SK-N-DZ (cell line): ENCODE results near the gene CD4.

Source experiments
- DNase-seq: peaks from one replicate; pipeline ENCODE4 v3.0.0-alpha.2; 2015; ENCODE audit warnings: low spot score

The CD4 gene

GRCh38 chr12:6827982-6828780, 38.9 kb downstream of the CD4 start, which contains the start of gene P3H3:
P3H3 (plus strand) TSS chr12:6828407; CDS start chr12:6828441, 34 bp downstream.
- DNase-seq, result peak; percentile 81

GRCh38 chr12:6828781-6829535, 39.6 kb downstream of the CD4 start:
- DNase-seq, result no peak

- peak; percentile 75 for DNase-seq
Measured at GRCh38 chr12:6829536-6830220, 40.4 kb downstream of the CD4 start.

GRCh38 chr12:6830286-6830890, 41.1 kb downstream of the CD4 start:
- no peak for DNase-seq

- no peak for DNase-seq
Measured at GRCh38 chr12:6830999-6831398, 41.7 kb downstream of the CD4 start.

GRCh38 chr12:6831450-6831995, 42.2 kb downstream of the CD4 start:
- DNase-seq, result no peak

GRCh38 chr12:6832125-6832524, 42.8 kb downstream of the CD4 start:
- DNase-seq, result no peak

GRCh38 chr12:6833189-6833890, 44.0 kb downstream of the CD4 start:
- DNase-seq, result no peak

- no peak for DNase-seq
Measured at GRCh38 chr12:6834254-6834653, 44.9 kb downstream of the CD4 start.

GRCh38 chr12:6834873-6835272, 45.5 kb downstream of the CD4 start:
- no peak for DNase-seq

GRCh38 chr12:6836851-6837250, 47.5 kb downstream of the CD4 start:
- no peak for DNase-seq

GRCh38 chr12:6837370-6838060, 48.2 kb downstream of the CD4 start:
- DNase-seq, result no peak

GRCh38 chr12:6838854-6839253, 49.5 kb downstream of the CD4 start:
- no peak for DNase-seq

- peak; percentile 90 for DNase-seq
Measured at GRCh38 chr12:6839482-6840201, 50.3 kb downstream of the CD4 start.

- no peak for DNase-seq
Measured at GRCh38 chr12:6840330-6840729, 51.0 kb downstream of the CD4 start.

GRCh38 chr12:6840761-6841515, 51.6 kb downstream of the CD4 start, which contains the start of gene GNB3:
GNB3 (plus strand) TSS chr12:6840925; CDS start chr12:6841288, 363 bp downstream.
- DNase-seq, result no peak

GRCh38 chr12:6842075-6842474, 52.7 kb downstream of the CD4 start:
- DNase-seq, result no peak

GRCh38 chr12:6843118-6843902, 54.0 kb downstream of the CD4 start:
- peak; percentile 59 for DNase-seq
